Endothelial cell (in vitro differentiated cells): Measurements from ENCODE around the gene NBR1. TPM values are rescaled to one million over a fixed set of nuclear protein-coding genes. Genes with fewer than 3 reads are reported as not detected.
"Not testable (repeated sequence)": the region's sequence is repeated elsewhere in the genome, so short reads cannot be mapped to it uniquely, and the experiment has no call there.

Experiments used
- DNase-seq: peaks from one replicate; pipeline ENCODE4 v3.0.0; 2021; ENCODE audit warnings: low spot score
- H3K27ac Mint-ChIP-seq: one replicate; pipeline ENCODE4 v1.8.0; 2021; ENCODE audit warnings: mixed read lengths, inconsistent platforms; ENCODE audit not compliant: unreplicated experiment
- H3K27me3 Mint-ChIP-seq: one replicate; pipeline ENCODE4 v1.8.0; 2021; ENCODE audit warnings: mild to moderate bottlenecking, moderate library complexity, mixed read lengths, inconsistent platforms; ENCODE audit not compliant: unreplicated experiment
- H3K36me3 Mint-ChIP-seq: one replicate; pipeline ENCODE4 v1.8.0; 2021; ENCODE audit warnings: mild to moderate bottlenecking, low read depth, mixed read lengths, inconsistent platforms; ENCODE audit not compliant: unreplicated experiment
- H3K4me1 Mint-ChIP-seq: one replicate; pipeline ENCODE4 v1.8.0; 2021; ENCODE audit warnings: mild to moderate bottlenecking, mixed read lengths, inconsistent platforms; ENCODE audit not compliant: unreplicated experiment
- H3K4me3 Mint-ChIP-seq: one replicate; pipeline ENCODE4 v1.8.0; 2021; ENCODE audit warnings: mild to moderate bottlenecking, mixed read lengths, inconsistent platforms; ENCODE audit not compliant: unreplicated experiment
- H3K9me3 Mint-ChIP-seq: one replicate; pipeline ENCODE4 v1.8.0; 2021; ENCODE audit warnings: mixed read lengths, inconsistent platforms; ENCODE audit not compliant: unreplicated experiment
- total RNA-seq: library from RNA; stranded (reverse); fragmentation: NEBNext Ultra II Directional; extraction: Animal tissue kit (Norgen Biotek cat#: 25700); gene quantifications from one replicate; pipeline ENCODE4 v1.2.1, GENCODE V29; 2021; ENCODE audit not compliant: unreplicated experiment
- TF ChIP-seq, protein P1 (sequence below): fragments of 200-600 bp; sonication (generic); IDR thresholded peaks from one replicate; pipeline ENCODE4 v1.5.0; 2021; ENCODE audit warnings: antibody characterized with exemption; ENCODE audit not compliant: unreplicated experiment

Gene NBR1
- total RNA-seq, 1 donor from 2014 or later, result 74.9 TPM

DNA sequence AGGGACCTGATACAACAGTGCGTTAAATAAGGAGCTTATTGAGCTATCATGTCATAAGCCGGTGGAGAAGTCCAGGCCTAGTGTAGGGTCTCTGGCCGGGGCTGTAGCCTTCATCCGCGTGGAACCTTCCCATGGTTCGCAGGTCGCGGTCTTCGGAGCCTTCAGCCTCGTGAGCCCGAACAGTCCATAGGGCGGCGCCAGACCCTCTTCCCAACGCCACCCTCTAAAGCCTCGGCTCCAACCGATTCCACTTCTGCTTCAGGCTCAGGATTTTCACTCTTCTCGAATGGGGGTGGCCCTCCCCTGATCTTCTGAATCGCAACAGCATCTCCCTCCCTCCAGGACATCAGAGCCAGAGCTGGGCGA lies 35.6 kb upstream of the NBR1 start:
- TF ChIP-seq, protein P1, sequence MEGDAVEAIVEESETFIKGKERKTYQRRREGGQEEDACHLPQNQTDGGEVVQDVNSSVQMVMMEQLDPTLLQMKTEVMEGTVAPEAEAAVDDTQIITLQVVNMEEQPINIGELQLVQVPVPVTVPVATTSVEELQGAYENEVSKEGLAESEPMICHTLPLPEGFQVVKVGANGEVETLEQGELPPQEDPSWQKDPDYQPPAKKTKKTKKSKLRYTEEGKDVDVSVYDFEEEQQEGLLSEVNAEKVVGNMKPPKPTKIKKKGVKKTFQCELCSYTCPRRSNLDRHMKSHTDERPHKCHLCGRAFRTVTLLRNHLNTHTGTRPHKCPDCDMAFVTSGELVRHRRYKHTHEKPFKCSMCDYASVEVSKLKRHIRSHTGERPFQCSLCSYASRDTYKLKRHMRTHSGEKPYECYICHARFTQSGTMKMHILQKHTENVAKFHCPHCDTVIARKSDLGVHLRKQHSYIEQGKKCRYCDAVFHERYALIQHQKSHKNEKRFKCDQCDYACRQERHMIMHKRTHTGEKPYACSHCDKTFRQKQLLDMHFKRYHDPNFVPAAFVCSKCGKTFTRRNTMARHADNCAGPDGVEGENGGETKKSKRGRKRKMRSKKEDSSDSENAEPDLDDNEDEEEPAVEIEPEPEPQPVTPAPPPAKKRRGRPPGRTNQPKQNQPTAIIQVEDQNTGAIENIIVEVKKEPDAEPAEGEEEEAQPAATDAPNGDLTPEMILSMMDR, result no peak
- Mint-ChIP-seq H3K9me3 (no peaks in the 10 kb centered on the region), H3K4me3 (no peak overlapping the region), H3K36me3 (peaks cover 16% of the 10 kb centered on the region), H3K27ac (no peak overlapping the region), H3K4me1 (peaks cover 1% of the 10 kb centered on the region), H3K27me3 (no peaks in the 10 kb centered on the region)
- DNase-seq, result no peak

DNA sequence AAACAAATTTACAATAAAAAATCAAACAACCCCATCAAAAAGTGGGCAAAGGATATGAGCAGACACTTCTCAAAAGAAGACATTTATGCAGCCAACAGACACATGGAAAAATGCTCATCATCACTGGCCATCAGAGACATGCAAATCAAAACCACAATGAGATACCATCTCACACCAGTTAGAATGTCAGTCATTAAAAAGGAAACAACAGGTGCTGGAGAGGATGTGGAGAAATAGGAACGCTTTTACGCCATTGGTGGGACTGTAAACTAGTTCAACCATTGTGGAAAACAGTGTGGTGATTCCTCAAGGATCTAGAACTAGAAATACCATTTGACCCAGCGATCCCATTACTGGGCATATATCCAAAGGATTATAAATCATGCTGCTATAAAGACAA lies 34.4 kb upstream of the NBR1 start:
- not testable (repeated sequence) for DNase-seq, H3K4me3 Mint-ChIP-seq, H3K27me3 Mint-ChIP-seq, H3K27ac Mint-ChIP-seq, H3K9me3 Mint-ChIP-seq, H3K4me1 Mint-ChIP-seq
- peaks cover 21% of the 10 kb centered on the region for H3K36me3 Mint-ChIP-seq

DNA sequence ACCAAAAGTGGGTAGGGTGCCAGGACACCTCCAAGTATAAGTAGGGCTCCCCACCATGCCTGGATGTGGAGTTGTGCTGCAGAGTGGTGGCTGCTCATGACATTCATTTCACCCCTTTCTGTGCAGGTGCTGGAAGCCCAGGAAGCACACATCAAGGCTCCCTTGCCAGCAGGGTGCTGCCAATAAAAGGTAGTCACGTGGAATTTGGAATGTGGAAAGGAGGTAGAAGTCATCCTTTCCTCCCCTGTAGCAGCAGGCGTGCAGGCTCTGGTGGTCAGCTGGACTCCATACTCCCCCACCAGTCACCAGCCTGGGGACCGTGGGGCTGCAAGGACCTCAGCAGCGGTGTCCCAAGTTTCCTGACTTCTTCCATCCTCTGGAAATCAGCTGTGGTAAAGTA lies 32.5 kb upstream of the NBR1 start:
- peaks cover 18% of the 10 kb centered on the region for H3K36me3 Mint-ChIP-seq
- not testable (repeated sequence) for H3K4me1 Mint-ChIP-seq, DNase-seq, H3K9me3 Mint-ChIP-seq, H3K4me3 Mint-ChIP-seq, H3K27me3 Mint-ChIP-seq, H3K27ac Mint-ChIP-seq

DNA sequence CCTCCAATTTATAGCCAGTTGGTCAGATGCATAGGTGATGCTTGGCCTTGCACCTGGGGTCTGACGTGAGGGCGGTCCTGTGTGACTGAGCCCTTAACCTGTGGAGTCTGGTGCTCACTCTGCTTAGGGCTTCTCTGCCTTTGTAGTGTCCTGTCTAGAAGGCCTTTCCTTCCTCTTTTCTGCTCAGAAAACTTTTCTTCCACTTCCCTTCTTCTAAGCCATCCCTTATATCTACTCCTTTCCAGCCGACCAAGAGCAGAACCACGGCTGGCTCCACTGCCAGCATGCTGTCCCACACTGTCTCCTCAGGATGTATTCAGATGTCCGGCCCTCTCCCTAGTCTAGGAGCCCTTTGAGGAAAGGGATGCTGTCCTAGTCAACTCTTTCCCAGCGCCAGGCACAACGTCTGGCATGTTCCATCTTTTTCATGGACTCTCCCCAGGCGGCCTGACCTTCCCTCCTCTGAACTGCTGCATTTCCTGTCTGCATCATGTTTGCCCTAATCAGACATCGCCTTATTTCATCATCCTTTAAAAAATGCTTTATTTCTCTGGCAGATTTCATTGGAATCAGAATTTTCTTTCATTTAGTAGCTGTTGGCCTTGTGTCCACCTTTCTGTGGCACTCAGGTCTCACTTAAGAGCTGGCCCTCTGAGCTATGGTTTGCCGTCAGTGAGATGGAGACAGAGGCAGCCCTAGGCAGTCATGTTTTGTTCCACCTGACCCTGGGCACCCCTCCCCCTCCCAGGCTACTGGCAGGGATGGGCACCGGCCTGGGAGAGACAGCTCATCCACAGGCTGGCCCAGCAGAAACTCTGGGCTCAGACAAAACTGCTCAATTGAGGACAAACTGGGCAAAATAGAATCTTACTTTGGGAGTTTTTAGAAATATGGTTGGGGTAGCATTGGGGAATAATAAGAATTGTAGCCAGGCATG lies 30.4 kb upstream of the NBR1 start:
- Mint-ChIP-seq H3K36me3 (peaks cover 5% of the 10 kb centered on the region), H3K27ac (no peak overlapping the region), H3K9me3 (no peaks in the 10 kb centered on the region), H3K4me1 (peaks cover 5% of the 10 kb centered on the region), H3K27me3 (no peaks in the 10 kb centered on the region), H3K4me3 (peak overlapping the region; percentile 6)
- no peak for DNase-seq
- TF ChIP-seq, protein P1, result no peak

DNA sequence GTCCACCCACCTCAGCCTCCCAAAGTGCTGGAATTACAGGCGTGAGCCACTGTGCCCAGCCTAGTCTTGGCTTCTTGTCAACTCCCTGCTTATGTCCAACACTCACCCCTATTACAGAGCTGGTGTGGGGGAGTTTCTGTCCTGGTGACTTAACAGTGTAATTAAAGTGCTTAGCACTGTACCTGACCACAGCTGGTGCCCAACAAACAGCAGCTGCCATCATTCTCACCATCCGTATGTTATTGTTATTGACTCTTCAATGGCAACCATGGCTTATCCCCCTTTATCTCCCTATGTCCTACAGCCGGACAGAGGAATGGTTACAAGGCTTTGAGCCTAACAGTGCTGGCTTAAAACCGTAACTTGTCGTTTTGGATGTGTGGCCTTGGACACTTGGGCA lies 28.9 kb upstream of the NBR1 start:
- Mint-ChIP-seq H3K4me1 (peaks cover 5% of the 10 kb centered on the region), H3K36me3 (peaks cover 5% of the 10 kb centered on the region), H3K4me3 (peak overlapping the region; percentile 47), H3K27ac (no peak overlapping the region), H3K9me3 (no peaks in the 10 kb centered on the region), H3K27me3 (no peaks in the 10 kb centered on the region)
- TF ChIP-seq, protein P1, result no peak
- DNase-seq, result no peak

DNA sequence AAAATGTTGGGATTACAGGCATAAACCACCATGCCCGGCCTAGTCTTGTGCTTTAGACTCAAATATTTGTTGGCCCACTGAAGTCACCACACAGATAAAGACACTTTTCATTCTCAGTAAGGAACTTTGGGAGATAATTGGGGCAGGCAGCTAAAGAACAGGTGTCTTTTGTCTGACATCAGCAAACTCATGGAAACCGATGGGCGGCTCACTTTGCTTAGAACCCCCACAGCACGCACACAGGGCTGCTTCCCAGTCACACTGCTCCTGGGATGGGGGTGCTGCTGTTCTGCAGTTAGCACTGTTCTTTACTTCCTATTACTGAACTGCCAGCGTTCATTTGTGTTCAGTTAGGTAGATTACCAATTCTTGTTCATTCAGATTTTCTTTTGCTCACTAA lies 27.8 kb upstream of the NBR1 start:
- no peak overlapping the region for H3K27ac Mint-ChIP-seq
- no peaks in the 10 kb centered on the region for H3K27me3 Mint-ChIP-seq
- H3K9me3 Mint-ChIP-seq, result no peaks in the 10 kb centered on the region
- H3K4me3 Mint-ChIP-seq, result no peak overlapping the region
- TF ChIP-seq, protein P1, result no peak
- DNase-seq, result no peak
- H3K4me1 Mint-ChIP-seq, result peaks cover 5% of the 10 kb centered on the region
- peaks cover 5% of the 10 kb centered on the region for H3K36me3 Mint-ChIP-seq
